Measurements from ENCODE around the gene PERP.
"Not testable (repeated sequence)": the region's sequence is repeated elsewhere in the genome, so short reads cannot be mapped to it uniquely, and the experiment has no call there.

PERP gene

DNA sequence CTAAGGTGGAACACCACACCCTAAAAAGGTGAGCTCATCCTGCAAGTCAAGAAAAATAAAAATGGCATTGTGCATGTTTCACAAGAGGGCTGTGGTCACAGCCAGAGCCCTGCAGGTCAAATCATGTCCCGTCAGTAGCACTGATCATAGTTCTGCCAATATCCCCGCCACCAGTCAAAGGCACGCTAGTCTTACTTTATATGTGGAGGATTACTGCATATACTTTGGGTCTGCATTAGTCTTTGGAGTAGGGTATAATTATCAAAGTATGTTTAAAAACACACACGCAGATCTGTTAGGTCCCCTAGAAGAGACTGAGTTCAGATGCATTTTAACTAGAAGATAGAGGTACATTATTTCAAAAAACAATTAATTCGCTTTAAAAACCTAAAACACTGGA is 1.8 kb downstream of the PERP start:
- DNase-seq (ENCODE audit: low read depth), result no peak

DNA sequence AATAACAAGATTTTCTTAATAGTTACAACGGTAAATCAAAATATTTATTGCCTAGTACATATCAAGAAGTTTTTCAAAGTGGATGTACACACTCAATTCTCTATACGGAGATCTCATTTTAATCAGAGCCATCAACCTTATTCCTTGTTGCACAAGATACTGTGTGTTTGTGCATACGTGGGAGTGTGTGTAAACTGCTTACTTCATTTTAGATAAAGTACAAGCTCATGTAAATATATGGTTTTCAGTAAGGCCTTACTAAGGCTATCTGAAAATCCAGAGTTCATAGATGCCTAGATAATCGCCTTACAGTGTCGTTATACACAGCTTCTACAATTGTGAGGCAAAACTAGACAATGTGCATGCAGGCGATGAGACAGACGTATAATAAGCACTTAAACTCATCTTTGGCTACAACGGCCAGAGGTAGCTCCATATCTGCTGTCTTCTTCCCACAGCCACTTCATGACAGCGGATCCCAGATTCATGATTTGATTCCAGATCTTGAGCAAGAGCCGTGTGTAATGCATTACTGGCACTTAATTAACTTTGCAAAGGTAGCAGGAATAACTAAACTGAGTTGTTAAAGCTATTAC is 2.5 kb downstream of the PERP start:
- no peak for DNase-seq (ENCODE audit: low read depth)

DNA sequence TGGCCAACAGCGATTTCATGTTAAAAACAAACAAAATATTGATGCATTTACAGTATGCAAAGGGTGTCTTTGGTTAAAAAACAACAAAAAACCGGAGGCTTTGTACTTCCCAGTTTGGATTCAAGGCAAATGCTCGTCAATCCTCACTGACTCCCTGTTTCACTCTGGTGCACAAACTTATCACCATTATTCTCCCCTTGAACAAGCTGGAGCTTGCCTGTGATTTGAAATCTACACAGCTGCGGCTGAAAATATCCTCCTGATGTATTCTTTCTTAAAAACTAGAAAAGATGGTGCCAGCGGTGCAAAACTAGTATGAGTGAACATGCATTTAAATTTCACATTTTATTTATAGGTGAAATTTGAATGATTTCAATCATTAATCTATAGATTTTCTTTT is 3.3 kb downstream of the PERP start:
- no peak for DNase-seq (ENCODE audit: low read depth)

DNA sequence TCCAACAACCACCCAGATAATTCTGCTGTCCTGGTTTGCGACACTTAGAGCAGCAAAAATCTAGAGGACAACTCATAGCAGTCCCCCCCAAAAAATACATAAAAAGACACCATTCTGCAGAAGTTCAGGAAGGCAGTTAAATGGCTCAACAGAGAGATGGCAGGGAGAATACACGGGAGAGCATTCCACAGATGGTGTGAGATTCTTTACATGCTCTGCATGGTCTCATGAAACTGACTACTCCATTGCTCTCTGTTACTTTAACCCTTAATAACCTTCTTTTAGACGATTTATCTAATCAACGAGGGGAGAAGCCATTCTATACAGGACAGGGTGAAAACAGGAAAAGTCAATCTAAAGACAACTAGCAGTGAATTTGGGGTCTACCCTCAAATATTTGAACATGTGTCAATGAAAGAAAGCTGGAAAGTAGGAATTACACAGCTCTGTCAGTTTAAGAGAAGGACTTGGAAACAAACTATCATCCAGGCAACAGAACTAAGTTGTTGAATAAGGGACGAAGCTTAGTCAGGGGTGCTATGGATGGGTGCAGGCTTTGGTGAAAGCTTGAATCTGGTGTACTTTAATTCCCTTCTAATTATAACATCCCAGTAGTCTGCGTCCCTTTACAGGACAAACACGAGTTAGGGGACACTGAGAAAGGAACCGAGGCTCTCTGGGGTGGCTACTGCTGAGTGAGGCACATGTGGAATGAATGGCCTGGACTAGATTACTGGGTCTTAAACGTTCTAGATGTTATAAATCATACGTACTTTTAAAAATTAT is 5.1 kb downstream of the PERP start:
- no peak for DNase-seq (ENCODE audit: low read depth)

DNA sequence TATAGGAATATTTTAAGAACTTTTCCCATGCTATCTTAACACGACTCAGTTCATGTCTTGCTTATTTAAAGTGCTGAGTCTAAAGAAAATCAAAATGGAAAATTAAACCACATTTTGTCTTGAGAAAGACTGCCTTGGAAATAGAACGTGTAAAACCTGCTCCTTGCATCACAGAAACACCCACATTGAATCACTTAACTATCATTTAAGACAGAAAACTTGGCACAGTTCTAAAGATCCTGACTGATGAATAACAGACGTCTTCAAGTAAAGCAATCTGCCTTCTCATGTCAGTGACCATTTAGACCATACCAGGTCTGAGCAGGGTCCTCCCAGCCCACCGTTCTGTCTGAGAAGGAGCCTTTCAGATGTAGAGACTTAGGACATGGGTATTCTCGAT is 7.4 kb downstream of the PERP start:
- DNase-seq (ENCODE audit: low read depth), result peak; percentile 82

DNA sequence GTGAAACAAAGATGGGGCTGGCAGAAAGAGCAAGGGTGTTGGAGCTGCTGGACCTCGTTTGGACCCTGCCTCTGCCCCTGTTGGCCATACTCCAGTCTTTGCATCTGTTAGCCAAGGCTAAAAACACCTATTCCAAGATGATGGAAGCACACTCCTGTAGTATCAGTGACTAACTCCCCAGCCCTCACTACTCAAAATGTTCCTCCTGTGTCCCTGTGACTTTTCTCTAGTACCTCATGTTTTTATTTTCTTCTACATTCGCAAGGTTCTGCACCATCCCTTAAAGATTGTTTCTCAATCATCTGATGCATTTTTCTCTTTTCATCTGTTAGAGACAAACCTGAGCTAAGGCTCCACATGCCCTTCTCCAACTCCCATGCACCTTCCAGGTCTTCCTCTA is 8.9 kb downstream of the PERP start:
- no peak for DNase-seq (ENCODE audit: low read depth)

DNA sequence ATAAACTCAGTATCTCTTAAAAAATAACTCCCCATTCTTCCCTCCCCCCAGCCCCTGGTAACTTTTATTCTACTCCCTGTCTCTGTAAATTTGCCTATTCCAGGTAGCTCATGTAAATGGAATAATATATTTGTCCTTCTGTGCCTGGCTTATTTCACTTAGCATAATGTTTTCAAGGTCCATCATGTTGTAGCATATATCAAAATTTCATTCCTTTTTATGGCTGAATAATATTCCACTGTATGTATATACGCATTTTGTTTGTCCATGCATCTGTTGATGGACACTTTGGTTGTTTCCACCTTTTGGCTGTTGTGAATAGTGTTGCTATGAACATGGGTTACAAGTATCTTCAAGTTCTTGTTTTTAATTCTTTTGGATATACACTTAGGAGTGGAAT is 13.0 kb downstream of the PERP start:
- no peak for DNase-seq (ENCODE audit: low read depth)

DNA sequence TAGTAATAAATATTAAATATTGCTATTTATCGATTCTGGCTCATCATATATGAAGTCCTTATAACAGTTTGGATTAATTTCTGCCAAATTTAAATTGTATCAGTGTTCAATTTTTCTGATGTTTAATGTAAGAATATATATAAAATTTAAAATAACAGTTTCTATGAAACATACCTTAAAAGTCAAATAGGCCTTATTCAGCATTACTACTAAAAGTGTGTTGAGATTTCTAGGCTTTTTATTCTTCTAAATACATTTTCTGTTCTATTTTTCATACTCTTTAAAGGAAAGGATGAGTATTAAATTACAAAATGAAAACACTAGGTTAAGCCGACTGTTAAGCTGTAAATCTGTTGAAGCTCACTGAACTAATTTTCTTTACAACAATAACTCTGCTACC is 13.6 kb downstream of the PERP start:
- DNase-seq (ENCODE audit: low read depth), result no peak

DNA sequence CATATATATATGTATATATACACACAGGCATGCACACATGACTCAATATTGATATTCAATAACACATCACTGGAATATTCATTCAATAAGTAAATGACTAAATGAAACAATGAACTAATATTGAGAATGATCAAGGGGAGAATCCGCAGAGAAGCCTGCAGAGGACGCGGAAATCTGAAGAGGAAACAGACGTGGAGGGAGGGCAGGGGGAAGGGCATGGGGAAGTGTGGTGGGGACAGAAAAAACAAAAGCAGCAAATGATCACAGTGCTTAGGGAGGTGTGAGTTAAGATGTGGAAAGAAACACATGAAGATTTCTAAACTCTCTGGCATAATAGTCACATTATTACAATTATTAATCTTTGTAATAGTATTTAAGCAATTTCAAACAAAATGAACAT is 14.5 kb downstream of the PERP start:
- no peak for DNase-seq (ENCODE audit: low read depth)

DNA sequence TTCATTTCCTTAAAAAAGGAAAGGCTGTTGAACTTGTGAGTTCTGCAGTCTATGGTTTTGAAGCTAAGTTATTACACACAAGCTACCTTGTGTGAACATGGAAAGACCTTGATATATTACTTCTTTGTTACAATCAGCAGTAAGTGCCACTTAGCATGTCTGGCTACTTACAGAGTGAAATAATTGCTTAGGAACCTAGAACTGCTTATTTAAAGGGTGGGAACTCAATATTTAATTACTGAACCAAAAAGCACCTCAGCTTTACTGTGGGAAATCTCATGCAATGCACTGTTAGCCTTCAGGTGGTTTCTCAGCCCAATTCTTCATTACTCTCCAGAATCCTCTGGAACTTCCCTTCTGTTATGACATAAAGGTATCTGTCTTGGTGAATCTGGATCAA is 17.9 kb downstream of the PERP start:
- DNase-seq (ENCODE audit: low read depth), result no peak

DNA sequence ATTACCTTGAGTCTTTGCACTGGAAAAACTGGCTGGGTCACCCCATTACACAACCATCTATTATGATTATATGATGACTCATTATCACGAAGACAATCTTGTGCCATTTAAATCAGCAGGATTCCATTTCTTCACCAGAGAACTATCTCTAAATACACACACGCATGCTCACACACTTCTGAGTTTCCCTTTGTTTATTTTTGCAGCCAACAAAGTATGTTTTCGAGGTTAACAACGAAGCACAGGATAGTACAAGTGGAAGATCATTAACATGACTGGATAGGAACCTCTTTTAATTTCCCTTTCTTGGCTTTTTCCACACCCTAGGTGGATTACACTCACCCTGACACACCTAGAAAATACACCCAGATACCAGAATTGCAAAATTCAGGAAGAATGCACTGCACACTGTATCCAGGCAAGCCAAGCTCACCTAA is 18.9 kb downstream of the PERP start:
- peak; percentile 72 for DNase-seq (ENCODE audit: low read depth)

DNA sequence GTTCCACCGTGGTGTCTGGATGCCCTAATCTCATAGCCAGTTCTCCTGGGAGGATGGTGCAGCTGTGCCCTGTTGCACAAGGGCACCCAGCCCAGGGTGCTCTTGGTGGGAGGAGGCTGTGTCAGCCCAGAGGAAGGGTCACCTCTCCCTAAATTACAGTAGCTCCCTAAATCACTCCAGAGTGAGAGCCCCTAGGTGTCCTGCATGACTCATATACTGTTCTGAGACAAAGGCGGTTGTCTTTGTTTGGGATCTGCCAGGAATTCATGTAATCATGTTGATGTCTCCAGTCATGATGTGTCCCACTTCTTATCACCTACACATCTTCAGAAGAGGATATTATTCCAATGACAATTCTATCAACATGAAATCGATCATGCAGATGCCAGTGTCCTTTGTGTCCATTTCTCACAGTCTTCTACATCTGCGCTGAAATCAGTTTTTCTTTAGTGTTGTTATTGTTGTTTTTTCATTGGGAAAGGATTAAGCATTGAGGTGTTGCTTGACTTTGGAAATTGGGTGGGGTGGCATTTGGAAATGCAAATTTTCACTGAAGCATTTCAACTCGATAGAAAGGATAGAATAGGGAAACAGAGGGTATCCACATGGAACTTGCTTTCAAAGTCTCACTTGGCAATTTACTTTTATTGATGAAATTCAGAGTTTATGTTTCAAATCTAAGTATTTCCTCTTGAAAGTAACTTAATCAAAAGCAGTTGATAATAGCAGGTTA is 19.5 kb downstream of the PERP start:
- no peak for DNase-seq (ENCODE audit: low read depth)

DNA sequence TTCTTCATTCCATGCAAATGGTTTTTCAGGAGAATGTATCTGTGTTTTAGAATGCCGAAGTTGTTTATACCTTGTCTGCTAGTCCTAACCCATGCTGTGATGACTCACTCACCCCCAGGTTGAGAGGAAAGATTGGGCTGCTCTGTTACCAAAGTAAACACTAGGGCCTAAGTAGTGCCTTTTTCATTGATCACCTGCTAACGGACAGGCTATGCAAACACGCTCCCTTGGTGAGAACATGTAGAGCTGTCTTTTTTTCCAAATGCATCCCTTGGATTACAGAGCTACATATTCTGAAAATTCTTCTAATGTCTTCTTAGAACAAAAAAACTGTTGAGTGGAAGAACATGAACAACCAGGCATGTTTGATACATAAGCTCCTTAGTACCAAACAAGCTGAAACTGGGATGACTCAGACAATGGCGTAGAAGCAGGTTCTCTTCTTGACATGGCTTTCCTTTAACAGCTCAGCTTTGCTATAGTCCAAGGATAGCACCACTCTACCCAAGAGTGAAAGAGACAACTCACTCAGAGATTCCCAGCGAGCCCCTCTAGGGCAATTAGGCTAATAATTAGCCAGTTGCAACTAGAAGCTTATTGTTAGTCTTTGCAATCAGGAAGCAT is 20.5 kb downstream of the PERP start:
- DNase-seq (ENCODE audit: low read depth), result no peak

DNA sequence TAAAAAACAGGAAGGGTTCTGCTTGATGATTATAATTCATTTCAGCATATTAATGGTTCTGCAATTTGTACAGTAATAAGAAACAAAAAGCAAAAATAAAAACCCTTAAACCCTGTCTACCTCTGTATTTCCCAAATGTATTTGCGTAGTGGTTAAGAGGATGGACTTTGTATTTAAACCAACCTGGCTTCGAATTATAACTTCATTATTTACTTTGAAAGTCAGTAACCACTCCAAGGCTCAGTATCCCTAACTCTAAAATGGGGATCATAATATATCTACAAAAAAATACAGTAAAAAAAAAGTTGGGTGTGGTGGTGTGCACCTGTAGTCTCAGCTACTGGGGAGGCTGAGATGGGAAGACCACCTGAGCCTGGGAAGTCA is 21.4 kb downstream of the PERP start:
- no peak for DNase-seq (ENCODE audit: low read depth)

DNA sequence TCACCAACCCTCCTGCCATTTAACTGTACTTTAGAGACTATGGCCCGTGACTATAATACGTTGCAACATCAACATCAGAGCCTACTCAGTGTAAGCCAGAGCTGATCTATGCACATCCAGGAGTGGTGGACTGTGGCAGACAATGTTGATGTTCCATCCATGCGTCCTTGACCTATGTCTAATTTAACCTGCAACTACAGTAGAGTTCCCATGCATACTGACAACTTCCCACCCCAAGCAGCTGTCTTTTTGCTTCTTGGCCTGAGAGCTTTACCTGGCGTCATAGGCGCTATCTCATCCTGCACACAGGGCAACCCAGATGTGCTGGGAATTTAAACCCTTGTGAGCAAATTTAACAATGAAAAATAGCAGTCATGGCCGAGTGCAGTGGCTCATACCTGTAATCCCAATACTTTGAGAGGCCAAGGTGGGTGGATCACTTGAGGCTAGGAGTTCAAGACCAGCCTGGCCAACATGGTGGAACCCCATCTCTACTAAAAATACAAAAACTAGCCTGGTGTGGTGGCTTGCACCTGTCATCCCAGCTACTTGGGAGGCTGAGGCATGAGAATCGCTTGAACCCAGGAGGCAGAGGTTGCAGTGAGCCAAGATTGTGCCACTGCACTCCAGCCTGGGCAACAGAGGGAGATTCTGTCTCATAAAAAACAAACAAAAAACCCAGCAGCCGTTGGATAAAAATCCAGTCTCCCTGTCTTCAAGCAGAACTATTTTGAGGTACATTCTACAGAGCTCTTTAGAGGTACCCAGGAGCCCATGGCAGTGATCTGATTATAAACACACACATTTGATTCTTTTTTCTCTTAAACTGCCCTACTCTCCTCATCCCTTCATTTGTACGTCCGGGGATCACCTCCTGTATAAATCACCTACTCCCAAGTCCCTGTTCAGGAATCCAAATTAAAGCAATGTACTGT is 22.0 kb downstream of the PERP start:
- DNase-seq (ENCODE audit: low read depth), result no peak

DNA sequence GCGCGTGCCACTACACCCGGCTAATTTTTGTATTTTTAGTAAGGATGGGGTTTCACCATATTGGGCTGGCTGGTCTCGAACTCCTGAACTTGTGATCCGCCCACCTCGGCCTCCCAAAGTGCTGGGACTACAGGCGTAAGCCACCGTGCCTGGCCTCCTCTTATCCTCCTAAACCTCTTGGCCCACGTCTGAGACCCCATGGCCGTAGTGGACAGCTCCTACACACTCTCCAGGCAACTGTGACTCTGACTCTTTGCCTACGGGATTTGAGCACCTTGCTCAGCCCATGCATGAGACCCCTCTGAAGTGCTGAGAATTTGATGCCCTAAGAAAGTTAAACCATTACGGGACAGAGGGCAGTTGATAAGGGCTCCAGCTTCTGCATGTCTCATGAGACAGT is 25.0 kb downstream of the PERP start:
- DNase-seq (ENCODE audit: low read depth), result no peak

DNA sequence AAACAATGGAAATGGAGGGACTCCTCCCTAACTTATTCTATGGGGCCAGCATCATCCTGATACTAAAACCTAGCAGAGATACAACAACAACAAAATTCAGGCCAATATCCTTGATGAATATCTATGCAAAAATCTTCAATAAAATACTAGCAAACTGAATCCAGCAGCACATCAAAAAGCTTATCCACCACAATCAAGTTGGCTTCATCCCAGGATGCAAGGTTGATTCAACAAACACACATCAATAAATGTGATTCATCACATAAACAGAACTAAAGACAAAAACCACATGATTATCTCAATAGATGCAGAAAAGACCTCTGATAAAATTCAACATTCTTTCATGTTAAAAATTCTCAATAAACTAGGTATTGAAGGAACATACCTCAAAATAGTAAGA is 27.7 kb downstream of the PERP start:
- not testable (repeated sequence) for DNase-seq (ENCODE audit: low read depth)

DNA sequence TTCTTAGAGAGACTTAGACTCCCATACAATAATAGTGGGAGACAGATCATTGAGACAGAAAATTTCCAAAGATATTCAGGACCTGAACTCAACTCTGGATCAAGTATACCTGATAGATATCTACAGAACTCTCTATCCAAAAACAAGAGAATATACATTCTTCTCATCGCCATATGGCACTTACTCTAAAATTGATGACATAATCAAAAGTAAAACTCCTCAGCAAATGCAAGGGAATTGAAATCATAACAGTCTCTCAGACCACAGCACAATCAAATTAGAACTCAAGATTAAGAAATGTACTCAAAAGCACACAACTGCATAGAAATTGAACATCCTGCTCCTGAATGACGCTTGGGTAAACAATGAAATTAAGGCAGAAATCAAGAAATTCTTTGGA is 28.7 kb downstream of the PERP start:
- no peak for DNase-seq (ENCODE audit: low read depth)

DNA sequence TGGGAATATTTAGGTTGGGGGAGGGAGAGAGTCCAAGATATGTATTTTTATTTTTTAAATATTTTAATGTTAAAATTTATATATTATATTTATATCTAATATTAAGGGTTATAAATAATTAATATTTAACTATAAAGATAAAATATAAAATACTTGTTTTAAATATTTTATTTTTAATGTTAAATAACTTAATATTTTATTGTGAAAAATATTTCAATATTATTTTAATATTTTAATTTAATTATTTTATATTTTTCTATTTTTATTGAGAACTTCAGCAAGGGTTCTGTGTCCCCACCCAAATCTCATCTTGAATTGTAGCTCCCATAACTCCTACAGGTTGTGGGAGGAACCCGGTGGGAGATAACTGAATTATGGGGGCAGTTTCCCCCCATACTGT is 34.0 kb downstream of the PERP start:
- DNase-seq (ENCODE audit: low read depth), result no peak

DNA sequence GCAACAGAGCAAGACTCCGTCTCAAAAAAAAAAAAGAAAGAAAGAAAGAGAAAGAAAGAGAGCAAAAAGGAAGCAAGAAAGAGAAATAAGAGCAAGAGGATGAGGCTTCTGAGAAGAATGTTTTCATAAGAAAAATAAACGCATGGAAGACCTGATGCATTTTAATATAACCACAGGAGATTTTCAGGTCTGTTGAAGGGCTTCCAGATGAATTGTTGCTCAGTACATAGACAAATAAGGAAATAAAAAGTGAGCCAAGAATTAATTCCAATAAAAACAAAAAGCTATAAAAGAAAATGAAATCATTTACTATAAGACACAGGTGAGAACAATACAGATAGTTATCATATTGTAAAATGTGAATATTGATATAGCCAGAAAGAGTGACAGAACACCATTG is 43.5 kb downstream of the PERP start:
- DNase-seq (ENCODE audit: low read depth), result no peak

DNA sequence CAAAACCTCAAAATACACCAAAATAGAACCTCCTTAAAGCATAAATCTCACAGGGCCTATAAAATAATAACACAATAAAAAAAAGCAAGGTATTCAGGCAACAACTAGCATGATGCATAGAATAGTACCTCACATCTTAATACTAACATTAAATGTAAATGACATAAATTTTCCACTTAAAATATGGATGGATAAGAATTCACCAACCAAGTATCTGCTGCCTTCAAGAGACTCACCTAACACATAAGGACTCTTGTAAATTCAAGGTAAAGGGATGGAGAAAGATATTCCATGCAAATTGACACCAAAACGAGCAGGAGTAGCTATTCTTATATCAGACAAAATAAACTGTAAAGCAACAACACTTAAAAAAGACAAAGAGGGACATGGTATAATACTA is 52.2 kb downstream of the PERP start:
- DNase-seq (ENCODE audit: low read depth), result no peak

DNA sequence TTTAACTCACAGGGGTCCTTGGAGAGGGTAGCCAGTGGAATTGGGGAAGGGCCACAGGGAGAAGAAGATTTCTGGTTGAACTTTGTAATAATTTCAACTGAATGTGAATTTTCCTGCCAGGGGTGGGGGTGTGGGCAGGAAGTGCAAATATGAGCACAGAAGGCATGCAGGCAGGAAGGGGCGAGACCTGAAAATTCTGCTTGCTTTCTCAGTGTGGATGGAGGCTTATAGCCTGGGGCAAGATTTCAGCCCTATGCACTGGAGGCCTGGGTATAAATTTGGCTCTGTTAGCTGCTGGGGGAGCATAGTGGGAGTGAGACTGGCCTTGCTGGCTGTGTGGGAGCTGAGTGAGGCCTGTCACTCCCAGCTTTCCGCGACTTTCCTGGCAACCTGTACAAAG is 54.4 kb downstream of the PERP start:
- DNase-seq (ENCODE audit: low read depth), result no peak

Measured in fibroblast of the conjunctiva (primary cell).